HCT116 (cell line): ENCODE results near the gene OR1M1.

Experiments used
- CTCF ChIP-seq, 3 experiments: fragments of 200-600 bp in 1 of 3; sonication (generic) in 1 of 3; IDR thresholded peaks in 2 of 3; conservative IDR thresholded peaks in 1 of 3; 2 replicates each; pipeline ENCODE4 v1.5.1; 2012 to 2017; ENCODE audit warnings: low read depth in 2 of 3, low read length in 2 of 3, antibody characterized with exemption in 1 of 3, borderline replicate concordance in 1 of 3, control low read depth in 1 of 3, mild to moderate bottlenecking in 1 of 3, mixed read lengths in 1 of 3, mixed run types in 1 of 3, moderate library complexity in 1 of 3; ENCODE audit not compliant: insufficient read depth in 1 of 3
- TF ChIP-seq, protein P1 (sequence below): IDR thresholded peaks from 2 replicates; pipeline ENCODE4 v1.6.1; 2012

DNA sequence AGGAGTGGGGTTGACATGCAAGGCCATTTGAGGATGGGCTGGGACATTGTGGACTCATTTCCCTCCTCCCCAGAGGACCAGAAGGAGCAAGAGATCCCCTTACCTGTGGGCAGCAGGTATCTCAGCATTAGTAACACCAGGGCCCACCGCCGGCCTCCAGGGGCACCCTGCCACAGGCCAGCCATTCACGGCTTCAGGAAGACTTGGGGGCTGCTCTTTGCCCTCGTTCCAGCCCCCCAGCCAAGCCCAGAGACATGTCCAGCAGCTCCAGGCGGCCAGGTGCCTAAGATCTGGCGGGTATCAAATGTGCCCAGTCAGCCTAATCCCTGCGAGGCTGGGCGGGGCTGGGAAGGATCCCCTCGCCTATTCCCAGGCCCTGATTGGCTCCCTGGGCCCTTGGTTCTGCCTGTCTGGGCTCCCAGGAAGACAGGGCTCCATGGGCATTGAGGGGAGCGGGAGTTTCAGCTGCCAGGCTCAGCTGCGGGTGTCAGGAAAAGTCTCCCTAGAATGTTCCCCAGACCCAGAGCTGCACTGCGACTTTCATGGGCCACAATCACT is 21.3 kb upstream of the OR1M1 start:
- TF ChIP-seq CTCF (IDR thresholded peaks at IDR 0.05 in 2 of 3, conservative IDR thresholded peaks at IDR 0.05 in 1 of 3; ENCODE audit: borderline replicate concordance in 1 of 3, insufficient read depth in 1 of 3, low read depth in 2 of 3, low read length in 2 of 3), result no peak
- TF ChIP-seq, protein P1, sequence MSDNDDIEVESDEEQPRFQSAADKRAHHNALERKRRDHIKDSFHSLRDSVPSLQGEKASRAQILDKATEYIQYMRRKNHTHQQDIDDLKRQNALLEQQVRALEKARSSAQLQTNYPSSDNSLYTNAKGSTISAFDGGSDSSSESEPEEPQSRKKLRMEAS, result no peak
